Measurements from ENCODE around the gene SLC49A4.

The SLC49A4 gene

GRCh38 chr3:122929188-122930062 is 134.6 kb downstream of the SLC49A4 start:
- DNase-seq (ENCODE audit: low read depth, low spot score): no peak

GRCh38 chr3:122930063-122930997 is 135.5 kb downstream of the SLC49A4 start:
- no peak for DNase-seq (ENCODE audit: low read depth, low spot score)

Data from astrocyte of the hippocampus (primary cell).